HL-60 (cell line): ENCODE results near the gene NPAS1.
"Not testable (repeated sequence)": the region's sequence is repeated elsewhere in the genome, so short reads cannot be mapped to it uniquely, and the experiment has no call there.

Experiments used
- DNase-seq, 2 experiments: peaks; one replicate each; pipeline ENCODE4 v3.0.0-alpha.2; 2010 to 2020; ENCODE audit warnings: low read depth in 1 of 2, low spot score in 1 of 2
- H3K27ac ChIP-seq: fragments of 250-450 bp; sonication (Bioruptor Pico); replicated peaks from 2 replicates; pipeline ENCODE4 v1.5.1; 2020; ENCODE audit warnings: mild to moderate bottlenecking, moderate library complexity
- H3K27me3 ChIP-seq: fragments of 250-450 bp; sonication (Bioruptor Pico); 2 replicates; pipeline ENCODE4 v1.5.1; 2021; ENCODE audit warnings: mild to moderate bottlenecking, moderate library complexity; ENCODE audit not compliant: insufficient read depth, poor library complexity, severe bottlenecking
- H3K4me3 ChIP-seq: replicated peaks from 2 replicates; pipeline ENCODE4 v1.5.1; 2011; ENCODE audit warnings: mild to moderate bottlenecking, control low read depth, low read length; ENCODE audit not compliant: insufficient read depth
- CTCF ChIP-seq: IDR thresholded peaks from one replicate; pipeline ENCODE4 v1.5.1; 2011; ENCODE audit warnings: low read length, control low read depth, inconsistent platforms; ENCODE audit not compliant: insufficient read depth
- GABPA ChIP-seq: IDR thresholded peaks from 2 replicates; pipeline ENCODE4 v1.6.1; 2012; ENCODE audit warnings: low read depth
- POLR2AphosphoS5 ChIP-seq: IDR thresholded peaks from 2 replicates; pipeline ENCODE4 v1.6.1; 2012; ENCODE audit warnings: low read depth
- REST ChIP-seq: IDR thresholded peaks from 2 replicates; pipeline ENCODE4 v1.6.1; 2012; ENCODE audit warnings: low read depth; ENCODE audit not compliant: insufficient replicate concordance
- SPI1 ChIP-seq: IDR thresholded peaks from 2 replicates; pipeline ENCODE4 v1.6.1; 2012; ENCODE audit warnings: low read depth, mild to moderate bottlenecking, borderline replicate concordance

The NPAS1 gene

GRCh38 chr19:47075941-47076340, 56.3 kb downstream of the NPAS1 start:
- H3K4me3 ChIP-seq = no peak overlapping the region
- peak overlapping the region; percentile 72 for H3K27ac ChIP-seq
- TF ChIP-seq POLR2AphosphoS5 (no peak), SPI1 (no peak), REST (no peak), GABPA (no peak), CTCF (no peak)
- no peaks in the 10 kb centered on the region for H3K27me3 ChIP-seq
- no peak for DNase-seq

GRCh38 chr19:47078351-47078750, 58.7 kb downstream of the NPAS1 start:
- H3K27me3 ChIP-seq, H3K27ac ChIP-seq, H3K4me3 ChIP-seq, DNase-seq: not testable (repeated sequence)

- no peaks in the 10 kb centered on the region for H3K27me3 ChIP-seq
- no peak overlapping the region for H3K27ac ChIP-seq
- no peak for DNase-seq
- no peak for TF ChIP-seq GABPA
- TF ChIP-seq SPI1 = no peak
- TF ChIP-seq CTCF = no peak
- TF ChIP-seq POLR2AphosphoS5 = no peak
- no peak for TF ChIP-seq REST
- no peak overlapping the region for H3K4me3 ChIP-seq
Observed at GRCh38 chr19:47081095-47081494, 61.5 kb downstream of the NPAS1 start.

- Histone ChIP-seq H3K27ac (no peak overlapping the region), H3K4me3 (no peak overlapping the region), H3K27me3 (no peaks in the 10 kb centered on the region)
- TF ChIP-seq GABPA = no peak
- TF ChIP-seq SPI1 = no peak
- no peak for TF ChIP-seq REST
- no peak for TF ChIP-seq CTCF
- no peak for TF ChIP-seq POLR2AphosphoS5
- no peak for DNase-seq
Observed at GRCh38 chr19:47082493-47082892, 62.9 kb downstream of the NPAS1 start.
